ENCODE data around the gene TMEM175.

The TMEM175 gene

GRCh38 chr4:987624-988513, 55.6 kb downstream of the TMEM175 start:
- TF ChIP-seq, protein P1, sequence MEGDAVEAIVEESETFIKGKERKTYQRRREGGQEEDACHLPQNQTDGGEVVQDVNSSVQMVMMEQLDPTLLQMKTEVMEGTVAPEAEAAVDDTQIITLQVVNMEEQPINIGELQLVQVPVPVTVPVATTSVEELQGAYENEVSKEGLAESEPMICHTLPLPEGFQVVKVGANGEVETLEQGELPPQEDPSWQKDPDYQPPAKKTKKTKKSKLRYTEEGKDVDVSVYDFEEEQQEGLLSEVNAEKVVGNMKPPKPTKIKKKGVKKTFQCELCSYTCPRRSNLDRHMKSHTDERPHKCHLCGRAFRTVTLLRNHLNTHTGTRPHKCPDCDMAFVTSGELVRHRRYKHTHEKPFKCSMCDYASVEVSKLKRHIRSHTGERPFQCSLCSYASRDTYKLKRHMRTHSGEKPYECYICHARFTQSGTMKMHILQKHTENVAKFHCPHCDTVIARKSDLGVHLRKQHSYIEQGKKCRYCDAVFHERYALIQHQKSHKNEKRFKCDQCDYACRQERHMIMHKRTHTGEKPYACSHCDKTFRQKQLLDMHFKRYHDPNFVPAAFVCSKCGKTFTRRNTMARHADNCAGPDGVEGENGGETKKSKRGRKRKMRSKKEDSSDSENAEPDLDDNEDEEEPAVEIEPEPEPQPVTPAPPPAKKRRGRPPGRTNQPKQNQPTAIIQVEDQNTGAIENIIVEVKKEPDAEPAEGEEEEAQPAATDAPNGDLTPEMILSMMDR (IDR thresholded peaks at IDR 0.05; ENCODE audit: insufficient read depth, low read depth, low read length, missing control alignments): no peak
- no peak for DNase-seq (ENCODE audit: low read depth)
- peak overlapping the region; percentile 68 for H3K4me3 ChIP-seq (ENCODE audit: low read depth, low read length)

DNA sequence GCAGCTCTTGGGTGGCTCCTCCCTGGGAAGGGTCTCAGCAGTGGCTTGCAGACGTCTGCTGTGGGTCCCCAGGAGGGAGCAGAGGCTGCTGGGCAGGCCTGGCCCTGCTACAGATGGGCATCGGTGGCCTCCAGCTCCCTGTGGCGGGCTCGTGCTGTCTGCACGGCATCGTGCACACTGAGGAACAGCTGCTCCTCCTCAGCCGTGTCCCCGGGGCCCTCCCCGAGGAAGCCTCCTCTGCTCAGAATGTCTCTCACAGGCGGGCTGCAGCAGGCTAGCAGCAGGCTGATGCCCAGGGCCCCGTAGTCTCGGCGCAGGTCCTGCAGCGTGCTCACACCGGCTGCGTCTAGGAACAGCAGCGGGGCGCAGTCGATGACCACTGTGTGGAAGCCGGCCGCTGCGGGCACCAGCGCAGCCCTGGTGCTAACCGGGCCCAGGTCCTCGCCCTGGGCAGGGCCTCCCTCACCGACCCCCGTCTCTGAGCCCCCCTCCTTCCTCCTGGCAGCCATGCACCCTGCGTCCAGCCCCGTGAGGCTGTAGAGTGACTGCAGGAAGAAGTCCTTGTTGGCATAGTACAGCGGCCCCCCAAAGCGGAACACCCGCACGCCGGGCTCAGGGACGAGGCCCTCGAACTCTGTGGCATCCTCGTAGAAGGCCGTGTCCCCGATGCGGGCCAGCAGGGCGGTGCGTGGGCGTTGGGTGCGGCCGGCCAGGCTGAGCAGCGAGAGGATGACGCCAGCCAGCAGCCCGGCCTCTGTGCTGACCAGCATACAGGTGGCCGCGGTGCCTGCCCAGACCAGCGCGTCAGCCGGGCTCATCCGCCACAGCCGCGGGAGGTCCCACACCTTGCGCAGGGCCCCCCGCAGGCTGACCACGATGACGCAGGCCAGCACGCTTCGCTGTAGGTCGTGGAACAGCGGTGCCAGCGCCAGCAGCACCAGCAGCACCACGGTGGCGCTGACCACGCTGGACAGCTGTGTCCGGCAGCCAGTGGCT, 56.8 kb downstream of the TMEM175 start:
- H3K4me3 ChIP-seq (ENCODE audit: low read depth, low read length): no peak overlapping the region
- no peak for DNase-seq (ENCODE audit: low read depth)
- TF ChIP-seq, protein P1 (IDR thresholded peaks at IDR 0.05; ENCODE audit: insufficient read depth, low read depth, low read length, missing control alignments): no peak

GRCh38 chr4:989722-990471, 57.6 kb downstream of the TMEM175 start:
- TF ChIP-seq, protein P1 (IDR thresholded peaks at IDR 0.05; ENCODE audit: insufficient read depth, low read depth, low read length, missing control alignments): no peak
- H3K4me3 ChIP-seq (ENCODE audit: low read depth, low read length): no peak overlapping the region
- DNase-seq (ENCODE audit: low read depth): no peak

GRCh38 chr4:990746-991367, 58.6 kb downstream of the TMEM175 start:
- no peak overlapping the region for H3K4me3 ChIP-seq (ENCODE audit: low read depth, low read length)
- DNase-seq (ENCODE audit: low read depth): no peak
- TF ChIP-seq, protein P1 (IDR thresholded peaks at IDR 0.05; ENCODE audit: insufficient read depth, low read depth, low read length, missing control alignments): no peak

- DNase-seq (ENCODE audit: low read depth): no peak
- H3K4me3 ChIP-seq (ENCODE audit: low read depth, low read length): no peak overlapping the region
These were observed 59.4 kb downstream of the TMEM175 start for GRCh38 chr4:991451-992296.

More at GRCh38 chr4:991451-992296, 59.4 kb downstream of the TMEM175 start:
- TF ChIP-seq, protein P1 (IDR thresholded peaks at IDR 0.05; ENCODE audit: insufficient read depth, low read depth, low read length, missing control alignments): no peak

Measured in GM12865 (cell line).